Esophagus muscularis mucosa (tissue), 4 donors: Measurements from ENCODE around the gene ELAVL3. TPM values are rescaled to one million over a fixed set of nuclear protein-coding genes. Genes with fewer than 3 reads are reported as not detected.

ENCODE experiments used
- small RNA-seq, 3 donors: library from RNA; depleted of rRNA; stranded (forward); fragments of <200 nt; gene quantifications; one replicate each; pipeline ENCODE3, GENCODE V24; 2016
- total RNA-seq, 4 donors: library from RNA; depleted of rRNA; stranded (reverse); fragments of >200 nt; gene quantifications; one replicate each; pipeline versions ENCODE4 v1.1.0 to v1.2.1, GENCODE V29; 2016

Gene ELAVL3
- total RNA-seq, 4 donors from 2014 or later, result under 0.01 to 0.69 (median 0.31) TPM

Small RNAs within 50 kb of the gene (small RNA-seq; reads per million reads assigned to genes)
- 0 reads per million in 3 donors for gene MIR7974
- gene RF00019, result 0 reads per million in 3 donors
- gene RN7SL833P, result 0 to 0.51 (median 0) reads per million in 3 donors

Other genes with a start within 250 kb of the ELAVL3 start
- 1 to 10 TPM in 1 of 4 donors, not detected in 3; 2.0 TPM for gene ANGPTL8, start 241.4 kb downstream of the ELAVL3 start, total RNA-seq
- gene DOCK6, start 218.5 kb downstream of the ELAVL3 start, total RNA-seq, result 10 to 100 TPM; 32.6 to 51.0 (median 40.1) TPM
- not detected for gene TSPAN16, start 184.9 kb downstream of the ELAVL3 start, total RNA-seq
- 10 to 100 TPM; 15.1 to 40.3 (median 27.9) TPM for gene RAB3D, start 141.4 kb downstream of the ELAVL3 start, total RNA-seq
- gene TMEM205, start 134.8 kb downstream of the ELAVL3 start, total RNA-seq, result 100 to 1,000 TPM; 197 to 241 (median 206) TPM
- gene CCDC159, start 134.5 kb downstream of the ELAVL3 start, total RNA-seq, result 10 to 100 TPM in 3 of 4 donors, 1 to 10 TPM in 1; 8.3 to 17.6 (median 13.8) TPM
- gene PLPPR2, start 125.6 kb downstream of the ELAVL3 start, total RNA-seq, result 10 to 100 TPM; 32.0 to 49.8 (median 37.5) TPM
- gene SWSAP1, start 106.4 kb downstream of the ELAVL3 start, total RNA-seq, result 1 to 10 TPM in 3 of 4 donors, under 1 TPM in 1; 0.66 to 1.7 (median 1.5) TPM
- gene EPOR, start 96.7 kb downstream of the ELAVL3 start, total RNA-seq, result 1 to 10 TPM in 3 of 4 donors, under 1 TPM in 1; 0.99 to 5.2 (median 4.4) TPM
- gene RGL3, start 61.7 kb downstream of the ELAVL3 start, total RNA-seq, result 1 to 10 TPM; 1.2 to 7.9 (median 2.0) TPM
- gene ODAD3, start 45.9 kb downstream of the ELAVL3 start, total RNA-seq, result under 1 TPM in 2 of 4 donors, not detected in 2; 0.39 to 0.83 TPM
- 100 to 1,000 TPM in 2 of 4 donors, 10 to 100 TPM in 2; 81.0 to 141 (median 98.7) TPM for gene PRKCSH, start 45.4 kb downstream of the ELAVL3 start, total RNA-seq
- gene ZNF653, start 24.8 kb upstream of the ELAVL3 start, total RNA-seq, result 10 to 100 TPM in 1 of 4 donors, 1 to 10 TPM in 3; 9.1 to 13.9 (median 9.4) TPM
- 10 to 100 TPM; 72.7 to 97.5 (median 81.8) TPM for gene ECSIT, start 48.1 kb upstream of the ELAVL3 start, total RNA-seq
- 1,000 to 10,000 TPM; 2,877 to 3,384 (median 2,954) TPM for gene CNN1, start 57.8 kb upstream of the ELAVL3 start, total RNA-seq
- 10 to 100 TPM; 27.0 to 39.1 (median 30.5) TPM for gene ELOF1, start 78.2 kb upstream of the ELAVL3 start, total RNA-seq
- 10 to 100 TPM in 3 of 4 donors, 1 to 10 TPM in 1; 7.3 to 16.0 (median 13.3) TPM for gene ACP5, start 96.6 kb upstream of the ELAVL3 start, total RNA-seq
- 10 to 100 TPM in 1 of 4 donors, 1 to 10 TPM in 3; 7.8 to 10.2 (median 7.9) TPM for gene ZNF627, start 116.4 kb upstream of the ELAVL3 start, total RNA-seq